SK-N-SH treated with all-trans-retinoic acid at 6 μM for 48 hours (cell line): ENCODE data around the gene MT2A.

Experiments used
- ATAC-seq: fragments of 200-7000 bp; cut with Tn5 transposase; 3 replicates; pipeline ENCODE4 v1.9.1; 2020; ENCODE audit warnings: mild to moderate bottlenecking, moderate library complexity
- BACH2 ChIP-seq: fragments of 250-450 bp; sonication (Bioruptor Pico); IDR thresholded peaks from 2 replicates; pipeline ENCODE4 v1.9.0; 2021; ENCODE audit warnings: mild to moderate bottlenecking, borderline replicate concordance
- CREB5 ChIP-seq: fragments of 250-450 bp; sonication (Bioruptor Pico); IDR thresholded peaks from 2 replicates; pipeline ENCODE4 v1.5.1; 2020; ENCODE audit warnings: low read depth, mild to moderate bottlenecking, moderate library complexity
- CSDC2 ChIP-seq: fragments of 250-450 bp; sonication (Bioruptor Pico); IDR thresholded peaks from 2 replicates; pipeline ENCODE4 v1.5.0; 2020; ENCODE audit warnings: mild to moderate bottlenecking, moderate library complexity
- CSRNP3 ChIP-seq: fragments of 250-450 bp; sonication (Bioruptor Pico); IDR thresholded peaks from 2 replicates; pipeline ENCODE4 v1.5.1; 2021; ENCODE audit warnings: mild to moderate bottlenecking, moderate library complexity
- GLIS3 ChIP-seq: fragments of 250-450 bp; sonication (Bioruptor Pico); IDR thresholded peaks from 2 replicates; pipeline ENCODE4 v1.5.0; 2020; ENCODE audit warnings: mild to moderate bottlenecking, moderate library complexity
- ISL1 ChIP-seq: fragments of 250-450 bp; sonication (Bioruptor Pico); IDR thresholded peaks from 2 replicates; pipeline ENCODE4 v2.1.2; 2022; ENCODE audit warnings: mild to moderate bottlenecking, moderate library complexity
- OSR1 ChIP-seq: fragments of 250-450 bp; sonication (Bioruptor Pico); IDR thresholded peaks from 2 replicates; pipeline ENCODE4 v1.8.0; 2022; ENCODE audit warnings: moderate library complexity, mild to moderate bottlenecking, inconsistent platforms
- PPARA ChIP-seq: fragments of 250-450 bp; sonication (Bioruptor Pico); IDR thresholded peaks from 2 replicates; pipeline ENCODE4 v1.5.0; 2020; ENCODE audit warnings: mild to moderate bottlenecking, borderline replicate concordance
- RARB ChIP-seq: fragments of 250-450 bp; sonication (Bioruptor Pico); IDR thresholded peaks from 2 replicates; pipeline ENCODE4 v1.8.0; 2021; ENCODE audit warnings: mild to moderate bottlenecking, moderate library complexity
- SNAI2 ChIP-seq: fragments of 250-450 bp; sonication (Bioruptor Pico); IDR thresholded peaks from 2 replicates; pipeline ENCODE4 v1.5.0; 2020; ENCODE audit warnings: mild to moderate bottlenecking, moderate library complexity
- TCF4 ChIP-seq: fragments of 250-450 bp; sonication (Bioruptor Pico); IDR thresholded peaks from 2 replicates; pipeline ENCODE4 v1.8.0; 2021; ENCODE audit warnings: mild to moderate bottlenecking, moderate library complexity, borderline replicate concordance
- ZC3H10 ChIP-seq: fragments of 250-450 bp; sonication (Bioruptor Pico); IDR thresholded peaks from 2 replicates; pipeline ENCODE4 v1.5.1; 2021; ENCODE audit warnings: mild to moderate bottlenecking, moderate library complexity
- ZNF565 ChIP-seq: fragments of 450-650 bp; formaldehyde crosslinking; conservative IDR thresholded peaks from 2 replicates; pipeline ENCODE4 v1.5.0; 2020; ENCODE audit warnings: low read depth, mild to moderate bottlenecking, moderate library complexity
- TF ChIP-seq, protein P1 (sequence below): fragments of 250-450 bp; sonication (Bioruptor Pico); IDR thresholded peaks from 2 replicates; pipeline ENCODE4 v1.5.0; 2020; ENCODE audit warnings: mild to moderate bottlenecking, moderate library complexity

Gene MT2A

GRCh38 chr16:56652600-56652999 is 44.2 kb downstream of the MT2A start:
- ATAC-seq = no peak
- no peak for TF ChIP-seq BACH2 (CRISPR knock-in tag)
- TF ChIP-seq ZC3H10 (CRISPR knock-in tag) = no peak
- TF ChIP-seq, protein P1, sequence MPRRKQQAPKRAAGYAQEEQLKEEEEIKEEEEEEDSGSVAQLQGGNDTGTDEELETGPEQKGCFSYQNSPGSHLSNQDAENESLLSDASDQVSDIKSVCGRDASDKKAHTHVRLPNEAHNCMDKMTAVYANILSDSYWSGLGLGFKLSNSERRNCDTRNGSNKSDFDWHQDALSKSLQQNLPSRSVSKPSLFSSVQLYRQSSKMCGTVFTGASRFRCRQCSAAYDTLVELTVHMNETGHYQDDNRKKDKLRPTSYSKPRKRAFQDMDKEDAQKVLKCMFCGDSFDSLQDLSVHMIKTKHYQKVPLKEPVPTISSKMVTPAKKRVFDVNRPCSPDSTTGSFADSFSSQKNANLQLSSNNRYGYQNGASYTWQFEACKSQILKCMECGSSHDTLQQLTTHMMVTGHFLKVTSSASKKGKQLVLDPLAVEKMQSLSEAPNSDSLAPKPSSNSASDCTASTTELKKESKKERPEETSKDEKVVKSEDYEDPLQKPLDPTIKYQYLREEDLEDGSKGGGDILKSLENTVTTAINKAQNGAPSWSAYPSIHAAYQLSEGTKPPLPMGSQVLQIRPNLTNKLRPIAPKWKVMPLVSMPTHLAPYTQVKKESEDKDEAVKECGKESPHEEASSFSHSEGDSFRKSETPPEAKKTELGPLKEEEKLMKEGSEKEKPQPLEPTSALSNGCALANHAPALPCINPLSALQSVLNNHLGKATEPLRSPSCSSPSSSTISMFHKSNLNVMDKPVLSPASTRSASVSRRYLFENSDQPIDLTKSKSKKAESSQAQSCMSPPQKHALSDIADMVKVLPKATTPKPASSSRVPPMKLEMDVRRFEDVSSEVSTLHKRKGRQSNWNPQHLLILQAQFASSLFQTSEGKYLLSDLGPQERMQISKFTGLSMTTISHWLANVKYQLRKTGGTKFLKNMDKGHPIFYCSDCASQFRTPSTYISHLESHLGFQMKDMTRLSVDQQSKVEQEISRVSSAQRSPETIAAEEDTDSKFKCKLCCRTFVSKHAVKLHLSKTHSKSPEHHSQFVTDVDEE = no peak
- no peak for TF ChIP-seq ISL1
- TF ChIP-seq ZNF565 (CRISPR knock-in tag) = no peak
- no peak for TF ChIP-seq TCF4 (CRISPR knock-in tag)
- no peak for TF ChIP-seq CREB5 (CRISPR knock-in tag)
- TF ChIP-seq SNAI2 (CRISPR knock-in tag) = no peak

DNA sequence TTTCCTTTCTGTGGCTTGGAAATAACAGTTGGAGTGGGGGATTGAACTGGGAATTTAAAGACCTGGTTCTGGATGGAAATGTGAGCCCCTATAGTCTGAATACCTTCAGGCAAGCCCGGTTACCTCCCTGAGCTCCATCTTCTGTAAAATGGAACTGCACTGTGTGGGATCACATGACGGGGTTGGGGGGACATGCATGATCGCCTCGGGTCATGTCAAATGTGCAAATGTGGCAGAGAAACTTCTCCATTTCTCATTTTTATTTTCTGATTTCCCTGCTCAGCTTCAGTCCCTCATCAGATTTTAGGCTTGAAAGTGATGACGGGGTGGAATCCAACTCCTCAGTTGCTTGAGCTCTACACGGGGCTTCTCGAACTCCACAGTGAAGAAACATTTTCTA is 44.8 kb downstream of the MT2A start:
- no peak for ATAC-seq
- TF ChIP-seq OSR1 (no peak), ISL1 (no peak), ZC3H10 (CRISPR knock-in tag) (no peak), CSRNP3 (CRISPR knock-in tag) (no peak), ZNF565 (CRISPR knock-in tag) (no peak), PPARA (CRISPR knock-in tag) (no peak)

- peak; percentile 88 for ATAC-seq
Observed at GRCh38 chr16:56657555-56658326, 49.4 kb downstream of the MT2A start, which contains the start of gene MT1F. Gene MT1F, plus strand, starts transcription at chr16:56657959. Its CDS starts 100 bp downstream, at chr16:56658059.

DNA sequence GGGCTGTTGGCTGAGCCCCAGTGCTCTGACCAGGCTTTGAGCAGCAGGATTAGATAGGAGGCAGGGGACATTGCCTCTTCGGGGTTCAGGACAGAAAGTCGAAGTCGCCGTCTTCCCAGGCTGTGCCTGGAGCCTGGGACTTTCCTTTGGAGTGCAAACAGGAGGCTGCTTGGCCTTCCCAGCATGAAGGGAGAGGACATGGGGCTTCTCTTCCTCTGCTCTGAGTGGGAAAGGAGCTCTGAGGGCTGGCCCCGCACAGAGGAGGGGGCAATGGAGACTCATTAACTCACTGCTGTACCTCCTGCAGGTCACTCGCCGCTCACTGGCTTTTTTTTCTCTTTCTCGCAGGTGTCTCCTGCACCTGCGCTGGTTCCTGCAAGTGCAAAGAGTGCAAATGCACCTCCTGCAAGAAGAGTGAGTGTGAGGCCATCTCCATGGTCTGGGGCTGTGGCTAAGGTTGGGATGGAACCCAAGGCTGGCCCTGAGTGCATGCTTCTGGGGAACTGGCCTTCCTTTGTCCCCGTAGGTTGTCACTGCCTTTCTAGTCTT is 50.0 kb downstream of the MT2A start:
- TF ChIP-seq BACH2 (CRISPR knock-in tag) (no peak), CSDC2 (CRISPR knock-in tag) (no peak), RARB (no peak)
- no peak for ATAC-seq

More at GRCh38 chr16:56657555-56658326, 49.4 kb downstream of the MT2A start, which contains the start of gene MT1F:
- TF ChIP-seq CSRNP3 (CRISPR knock-in tag) (no peak), CSDC2 (CRISPR knock-in tag) (no peak), GLIS3 (CRISPR knock-in tag) (no peak)
